ENCODE measurements around the gene ZNF521.
"Not testable (repeated sequence)": the region's sequence is repeated elsewhere in the genome, so short reads cannot be mapped to it uniquely, and the experiment has no call there.

The ZNF521 gene

DNA sequence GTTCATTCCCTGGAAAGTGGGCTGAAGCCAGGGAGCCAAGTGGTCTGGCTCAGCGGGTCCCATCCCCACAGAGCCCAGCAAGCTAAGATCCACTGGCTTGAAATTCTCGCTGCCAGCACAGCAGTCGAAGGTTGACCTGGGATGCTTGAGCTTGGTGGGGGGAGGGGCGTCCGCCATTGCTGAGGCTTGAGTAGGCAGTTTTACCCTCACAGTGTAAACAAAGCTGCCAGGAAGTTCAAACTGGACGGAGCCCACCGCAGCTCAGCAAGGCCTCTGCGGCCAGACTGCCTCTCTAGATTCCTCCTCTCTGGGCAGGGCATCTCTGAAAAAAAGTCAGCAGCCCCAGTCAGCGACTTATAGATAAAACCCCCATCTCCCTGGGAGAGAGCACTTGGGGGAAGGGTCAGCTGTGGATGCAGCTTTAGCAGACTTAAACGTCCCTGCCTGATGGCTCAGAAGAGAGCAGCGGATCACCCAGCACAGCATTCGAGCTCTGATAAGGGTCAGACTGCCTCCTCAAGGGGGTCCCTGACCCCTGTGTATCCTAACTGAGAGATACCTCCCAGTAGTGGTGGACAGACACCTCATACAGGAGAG is 84.9 kb downstream of the ZNF521 start:
- H3K27me3 ChIP-seq (replicated peaks in 2 of 5; ENCODE audit: control insufficient read depth in 4 of 5, insufficient read depth in 5 of 5, low read length in 4 of 5); H3K9me3 ChIP-seq (ENCODE audit: control extremely low read depth in 1 of 5, control insufficient read depth in 4 of 5, insufficient read depth in 2 of 5, low read depth in 1 of 5, low read length in 4 of 5); H3K4me3 ChIP-seq (ENCODE audit: control insufficient read depth in 1 of 7, extremely low read depth in 1 of 7, insufficient read depth in 4 of 7, low read depth in 2 of 7, low read length in 6 of 7); H3K4me1 ChIP-seq (ENCODE audit: control extremely low read depth in 1 of 4, control insufficient read depth in 4 of 4, insufficient read depth in 4 of 4, low read length in 3 of 4); DNase-seq; POLR2A ChIA-PET; H3K27ac ChIP-seq (ENCODE audit: insufficient read depth in 1 of 2, low read depth in 1 of 2, low read length in 2 of 2, poor library complexity in 1 of 2, severe bottlenecking in 2 of 2): not testable (repeated sequence)
- peaks cover 0 to 17% (median 0%) of the 10 kb centered on the region in 4 experiments for H3K36me3 ChIP-seq (ENCODE audit: control insufficient read depth in 4 of 4, insufficient read depth in 4 of 4, low read length in 3 of 4)
- 89% methylated on average over 11 of the region's 12 CpGs for WGBS (ENCODE audit: insufficient coverage)
- CTCF ChIA-PET, result interaction anchor here (0.6 to 1.4 kb wide), 3 partner anchors 8 to 67 kb away, joined by 3 read pairs; no protein-coding TSS in a partner anchor

DNA sequence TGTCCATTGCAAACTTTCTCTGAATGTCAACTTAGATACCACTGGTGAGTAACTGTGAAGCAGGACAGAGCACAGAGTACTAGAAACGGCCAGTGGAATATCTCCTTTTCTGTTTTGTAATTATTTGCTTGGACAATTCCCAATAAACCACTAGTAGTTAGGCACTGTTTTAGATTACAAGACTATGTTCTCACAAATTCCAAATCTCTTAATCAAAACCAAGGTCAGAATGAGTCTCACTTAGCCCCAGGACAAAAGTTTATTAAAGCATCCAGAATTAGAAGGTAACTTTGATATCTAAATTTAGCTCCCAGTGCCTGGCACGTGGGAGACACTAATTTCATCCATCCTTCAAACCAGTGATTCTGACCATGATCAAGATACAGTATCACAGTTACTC is 89.0 kb downstream of the ZNF521 start:
- H3K36me3 ChIP-seq (ENCODE audit: control insufficient read depth in 4 of 4, insufficient read depth in 4 of 4, low read length in 3 of 4), result peaks cover 0 to 31% (median 4%) of the 10 kb centered on the region in 4 experiments

DNA sequence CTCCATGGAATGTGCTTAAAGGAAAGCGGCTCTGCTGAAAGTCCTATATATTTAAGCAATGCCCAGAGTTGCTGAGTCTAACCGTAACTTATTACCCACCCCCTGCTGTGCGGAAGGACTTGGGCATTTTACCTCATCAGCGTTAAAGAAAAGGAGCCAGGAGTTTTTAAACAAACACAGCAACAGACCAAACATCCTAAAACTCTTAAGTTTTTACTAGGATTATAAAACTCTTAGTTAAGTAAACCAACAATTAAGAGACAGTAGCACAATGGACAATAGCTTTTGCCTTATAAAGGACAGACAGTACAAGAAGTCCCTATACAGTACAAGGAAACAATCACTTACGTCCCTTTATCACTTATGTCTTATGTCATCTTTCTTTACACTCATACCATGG is 90.2 kb downstream of the ZNF521 start:
- WGBS (ENCODE audit: insufficient coverage), result 100% methylated on average over 1 of the region's 5 CpGs
- Histone ChIP-seq H3K9me3 (ENCODE audit: control extremely low read depth in 1 of 5, control insufficient read depth in 4 of 5, insufficient read depth in 2 of 5, low read depth in 1 of 5, low read length in 4 of 5) (no peaks in the 10 kb centered on the region), H3K27me3 (replicated peaks in 2 of 5; ENCODE audit: control insufficient read depth in 4 of 5, insufficient read depth in 5 of 5, low read length in 4 of 5) (no peaks in the 10 kb centered on the region), H3K27ac (ENCODE audit: insufficient read depth in 1 of 2, low read depth in 1 of 2, low read length in 2 of 2, poor library complexity in 1 of 2, severe bottlenecking in 2 of 2) (no peak overlapping the region), H3K36me3 (ENCODE audit: control insufficient read depth in 4 of 4, insufficient read depth in 4 of 4, low read length in 3 of 4) (peaks cover 0 to 25% (median 4%) of the 10 kb centered on the region in 4 experiments), H3K4me1 (ENCODE audit: control extremely low read depth in 1 of 4, control insufficient read depth in 4 of 4, insufficient read depth in 4 of 4, low read length in 3 of 4) (no peaks in the 10 kb centered on the region), H3K4me3 (ENCODE audit: control insufficient read depth in 1 of 7, extremely low read depth in 1 of 7, insufficient read depth in 4 of 7, low read depth in 2 of 7, low read length in 6 of 7) (no peak overlapping the region)
- ChIA-PET CTCF (interaction anchor here (0.7 to 1.3 kb wide), 2 partner anchors 14 to 18 kb away, joined by 3 to 4 read pairs; no protein-coding TSS in a partner anchor), POLR2A (no interaction called here)
- no peak for DNase-seq

More for the DNA sequence above, 89.0 kb downstream of the ZNF521 start:
- Histone ChIP-seq H3K4me1 (ENCODE audit: control extremely low read depth in 1 of 4, control insufficient read depth in 4 of 4, insufficient read depth in 4 of 4, low read length in 3 of 4) (no peaks in the 10 kb centered on the region), H3K9me3 (ENCODE audit: control extremely low read depth in 1 of 5, control insufficient read depth in 4 of 5, insufficient read depth in 2 of 5, low read depth in 1 of 5, low read length in 4 of 5) (no peaks in the 10 kb centered on the region), H3K27me3 (replicated peaks in 2 of 5; ENCODE audit: control insufficient read depth in 4 of 5, insufficient read depth in 5 of 5, low read length in 4 of 5) (no peaks in the 10 kb centered on the region), H3K27ac (ENCODE audit: insufficient read depth in 1 of 2, low read depth in 1 of 2, low read length in 2 of 2, poor library complexity in 1 of 2, severe bottlenecking in 2 of 2) (no peak overlapping the region), H3K4me3 (ENCODE audit: control insufficient read depth in 1 of 7, extremely low read depth in 1 of 7, insufficient read depth in 4 of 7, low read depth in 2 of 7, low read length in 6 of 7) (no peak overlapping the region)
- ChIA-PET CTCF (interaction anchor here (0.6 to 1.6 kb wide), 4 partner anchors 14 to 33 kb away, joined by 3 to 4 read pairs (median 4); no protein-coding TSS in a partner anchor), POLR2A (no interaction called here)
- DNase-seq, result no peak
- whole genome bisulfite sequencing (ENCODE audit: insufficient coverage), result 100% methylated on average over 1 of the region's 2 CpGs

DNA sequence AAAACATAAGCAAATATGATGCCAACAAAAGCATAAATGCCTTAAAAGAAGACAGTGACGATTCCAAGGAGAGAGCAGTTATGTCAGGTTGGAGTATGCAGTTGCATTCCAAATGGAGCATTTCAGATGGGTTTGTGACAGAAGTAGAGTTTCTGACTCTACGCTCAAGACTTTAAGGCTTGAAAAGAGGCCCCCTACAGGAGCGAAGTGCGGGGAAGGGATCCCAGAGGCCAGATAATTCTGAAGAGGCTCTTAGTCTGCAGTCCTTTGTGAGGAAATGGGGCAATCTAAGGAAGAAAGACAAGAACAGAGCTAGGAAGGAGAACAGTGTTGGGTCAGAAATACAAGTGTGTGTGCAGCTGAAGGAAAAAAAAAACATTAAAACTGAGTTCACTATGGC is 95.5 kb downstream of the ZNF521 start:
- Histone ChIP-seq H3K4me1 (ENCODE audit: control extremely low read depth in 1 of 4, control insufficient read depth in 4 of 4, insufficient read depth in 4 of 4, low read length in 3 of 4) (peaks cover 0 to 6% (median 0%) of the 10 kb centered on the region in 4 experiments), H3K27me3 (replicated peaks in 2 of 5; ENCODE audit: control insufficient read depth in 4 of 5, insufficient read depth in 5 of 5, low read length in 4 of 5) (no peaks in the 10 kb centered on the region), H3K27ac (ENCODE audit: insufficient read depth in 1 of 2, low read depth in 1 of 2, low read length in 2 of 2, poor library complexity in 1 of 2, severe bottlenecking in 2 of 2) (no peak overlapping the region), H3K9me3 (ENCODE audit: control extremely low read depth in 1 of 5, control insufficient read depth in 4 of 5, insufficient read depth in 2 of 5, low read depth in 1 of 5, low read length in 4 of 5) (no peaks in the 10 kb centered on the region), H3K4me3 (ENCODE audit: control insufficient read depth in 1 of 7, extremely low read depth in 1 of 7, insufficient read depth in 4 of 7, low read depth in 2 of 7, low read length in 6 of 7) (no peak overlapping the region), H3K36me3 (ENCODE audit: control insufficient read depth in 4 of 4, insufficient read depth in 4 of 4, low read length in 3 of 4) (peaks cover 0 to 15% (median 10%) of the 10 kb centered on the region in 4 experiments)
- ChIA-PET POLR2A (no interaction called here), CTCF (no interaction called here)
- WGBS (ENCODE audit: insufficient coverage), result 100% methylated on average over 4 of the region's 4 CpGs
- no peak for DNase-seq

DNA sequence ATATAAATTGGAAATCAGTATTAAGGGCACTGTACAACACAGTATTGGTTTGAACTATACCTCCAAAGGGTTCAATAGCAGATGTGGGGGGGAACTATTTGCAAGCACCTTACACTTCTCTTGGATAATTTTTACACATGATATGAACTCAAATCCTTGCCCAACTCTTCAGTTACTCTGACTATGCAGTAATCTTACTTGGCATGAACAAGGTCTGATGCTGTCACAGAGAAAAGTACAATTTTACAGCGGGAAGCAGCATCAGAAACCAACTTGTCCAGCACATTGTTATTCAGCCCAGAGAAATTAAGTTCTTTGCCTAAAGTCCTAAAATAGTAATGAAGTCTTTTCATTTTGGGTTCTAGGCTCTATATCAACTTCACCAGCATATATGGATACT is 98.2 kb downstream of the ZNF521 start:
- Histone ChIP-seq H3K4me3 (ENCODE audit: control insufficient read depth in 1 of 7, extremely low read depth in 1 of 7, insufficient read depth in 4 of 7, low read depth in 2 of 7, low read length in 6 of 7) (no peak overlapping the region), H3K27me3 (replicated peaks in 2 of 5; ENCODE audit: control insufficient read depth in 4 of 5, insufficient read depth in 5 of 5, low read length in 4 of 5) (no peaks in the 10 kb centered on the region), H3K36me3 (ENCODE audit: control insufficient read depth in 4 of 4, insufficient read depth in 4 of 4, low read length in 3 of 4) (peaks cover 0 to 10% (median 5%) of the 10 kb centered on the region in 4 experiments), H3K4me1 (ENCODE audit: control extremely low read depth in 1 of 4, control insufficient read depth in 4 of 4, insufficient read depth in 4 of 4, low read length in 3 of 4) (peaks cover 0 to 6% (median 0%) of the 10 kb centered on the region in 4 experiments), H3K27ac (ENCODE audit: insufficient read depth in 1 of 2, low read depth in 1 of 2, low read length in 2 of 2, poor library complexity in 1 of 2, severe bottlenecking in 2 of 2) (no peak overlapping the region), H3K9me3 (ENCODE audit: control extremely low read depth in 1 of 5, control insufficient read depth in 4 of 5, insufficient read depth in 2 of 5, low read depth in 1 of 5, low read length in 4 of 5) (no peaks in the 10 kb centered on the region)
- CTCF ChIA-PET, result no interaction called here
- POLR2A ChIA-PET, result interaction anchor here (0.6 kb wide), 1 partner anchor 84 kb away, joined by 4 read pairs; no protein-coding TSS in a partner anchor
- WGBS (ENCODE audit: insufficient coverage), result 80% methylated on average over 1 of the region's 1 CpG
- DNase-seq, result no peak

DNA sequence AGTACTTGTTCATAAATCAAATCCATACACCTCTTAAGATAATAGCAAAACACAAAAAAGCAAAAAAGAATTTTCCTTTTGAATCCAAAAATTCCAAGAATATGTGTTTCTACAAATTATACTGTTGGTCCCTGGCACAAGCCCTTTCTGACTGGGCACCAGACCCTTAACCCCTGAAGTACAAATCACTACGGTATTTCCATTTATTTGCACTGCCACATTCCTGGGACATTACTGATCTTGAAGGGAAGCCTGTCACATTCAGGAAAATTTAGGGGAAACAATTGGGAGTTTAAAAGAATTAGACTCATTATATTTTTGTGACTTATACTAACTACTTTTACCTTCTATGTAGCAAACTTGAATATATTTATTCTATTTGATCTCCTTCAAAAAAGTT is 98.8 kb downstream of the ZNF521 start:
- peaks cover 0 to 8% (median 4%) of the 10 kb centered on the region in 4 experiments for H3K36me3 ChIP-seq (ENCODE audit: control insufficient read depth in 4 of 4, insufficient read depth in 4 of 4, low read length in 3 of 4)
- H3K4me1 ChIP-seq (ENCODE audit: control extremely low read depth in 1 of 4, control insufficient read depth in 4 of 4, insufficient read depth in 4 of 4, low read length in 3 of 4), result peaks cover 0 to 6% (median 0%) of the 10 kb centered on the region in 4 experiments
- H3K4me3 ChIP-seq (ENCODE audit: control insufficient read depth in 1 of 7, extremely low read depth in 1 of 7, insufficient read depth in 4 of 7, low read depth in 2 of 7, low read length in 6 of 7), result no peak overlapping the region
- ChIA-PET POLR2A (no interaction called here), CTCF (no interaction called here)
- no peaks in the 10 kb centered on the region for H3K9me3 ChIP-seq (ENCODE audit: control extremely low read depth in 1 of 5, control insufficient read depth in 4 of 5, insufficient read depth in 2 of 5, low read depth in 1 of 5, low read length in 4 of 5)
- H3K27me3 ChIP-seq (replicated peaks in 2 of 5; ENCODE audit: control insufficient read depth in 4 of 5, insufficient read depth in 5 of 5, low read length in 4 of 5), result no peaks in the 10 kb centered on the region
- no peak for DNase-seq
- H3K27ac ChIP-seq (ENCODE audit: insufficient read depth in 1 of 2, low read depth in 1 of 2, low read length in 2 of 2, poor library complexity in 1 of 2, severe bottlenecking in 2 of 2), result no peak overlapping the region
- no CpG with 5 or more reads among the region's 1 CpG for WGBS (ENCODE audit: insufficient coverage)

DNA sequence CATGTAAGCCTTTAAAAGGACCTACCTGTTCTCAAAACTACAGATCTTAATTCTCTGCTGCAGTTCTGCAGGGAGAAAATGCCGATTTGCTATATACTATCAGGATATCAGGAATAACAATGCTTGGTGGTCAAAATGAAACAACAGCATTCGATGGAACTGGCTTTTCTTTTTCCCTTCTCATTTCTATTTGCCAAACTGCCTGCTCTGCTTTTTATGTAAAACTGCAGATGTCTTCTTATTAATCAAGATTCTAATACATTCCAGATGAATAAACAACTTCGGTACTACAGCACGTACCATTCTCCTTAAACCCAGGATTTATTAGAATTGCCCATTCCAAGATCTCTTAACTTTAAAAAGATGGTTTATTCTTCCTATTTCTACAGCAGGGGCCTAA is 100.9 kb downstream of the ZNF521 start:
- WGBS (ENCODE audit: insufficient coverage), result 100% methylated on average over 4 of the region's 4 CpGs
- H3K4me3 ChIP-seq (ENCODE audit: control insufficient read depth in 1 of 7, extremely low read depth in 1 of 7, insufficient read depth in 4 of 7, low read depth in 2 of 7, low read length in 6 of 7), result no peak overlapping the region
- H3K27me3 ChIP-seq (replicated peaks in 2 of 5; ENCODE audit: control insufficient read depth in 4 of 5, insufficient read depth in 5 of 5, low read length in 4 of 5), result no peaks in the 10 kb centered on the region
- ChIA-PET POLR2A (interaction anchor here (1.3 kb wide), 1 partner anchor 48 kb away, joined by 4 read pairs; no protein-coding TSS in a partner anchor), CTCF (no interaction called here)
- peaks cover 0 to 10% (median 0%) of the 10 kb centered on the region in 4 experiments for H3K4me1 ChIP-seq (ENCODE audit: control extremely low read depth in 1 of 4, control insufficient read depth in 4 of 4, insufficient read depth in 4 of 4, low read length in 3 of 4)
- H3K27ac ChIP-seq (ENCODE audit: insufficient read depth in 1 of 2, low read depth in 1 of 2, low read length in 2 of 2, poor library complexity in 1 of 2, severe bottlenecking in 2 of 2), result no peak overlapping the region
- DNase-seq, result no peak
- no peaks in the 10 kb centered on the region for H3K9me3 ChIP-seq (ENCODE audit: control extremely low read depth in 1 of 5, control insufficient read depth in 4 of 5, insufficient read depth in 2 of 5, low read depth in 1 of 5, low read length in 4 of 5)
- H3K36me3 ChIP-seq (ENCODE audit: control insufficient read depth in 4 of 4, insufficient read depth in 4 of 4, low read length in 3 of 4), result peaks cover 0 to 10% (median 0%) of the 10 kb centered on the region in 4 experiments
